HG03439 (cell line): ENCODE data around the gene RIIAD1.
"Not testable (repeated sequence)": the region's sequence is repeated elsewhere in the genome, so short reads cannot be mapped to it uniquely, and the experiment has no call there.

Experiments
- ATAC-seq: cut with Tn5 transposase; IDR thresholded peaks from one replicate; pipeline ENCODE4 v1.9.1; 2021; ENCODE audit warnings: mild to moderate bottlenecking, moderate library complexity; ENCODE audit not compliant: unreplicated experiment

RIIAD1 gene

DNA sequence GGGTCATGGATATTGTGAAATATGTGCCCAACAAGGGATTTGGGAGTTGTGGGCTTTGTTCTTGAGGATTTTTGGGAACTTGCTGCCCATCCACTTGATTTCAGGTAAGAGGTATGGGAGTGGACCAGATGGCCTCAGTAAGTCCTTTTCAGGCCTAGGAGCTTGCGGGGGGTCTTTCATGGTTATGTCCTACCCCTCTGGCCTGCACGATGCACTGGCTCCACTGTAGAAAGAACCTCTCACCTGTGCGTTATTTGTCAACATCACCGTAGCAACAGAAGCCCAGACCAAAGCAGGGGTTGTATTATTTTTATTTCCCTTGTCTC is 8.6 kb downstream of the RIIAD1 start:
- no peak for ATAC-seq

DNA sequence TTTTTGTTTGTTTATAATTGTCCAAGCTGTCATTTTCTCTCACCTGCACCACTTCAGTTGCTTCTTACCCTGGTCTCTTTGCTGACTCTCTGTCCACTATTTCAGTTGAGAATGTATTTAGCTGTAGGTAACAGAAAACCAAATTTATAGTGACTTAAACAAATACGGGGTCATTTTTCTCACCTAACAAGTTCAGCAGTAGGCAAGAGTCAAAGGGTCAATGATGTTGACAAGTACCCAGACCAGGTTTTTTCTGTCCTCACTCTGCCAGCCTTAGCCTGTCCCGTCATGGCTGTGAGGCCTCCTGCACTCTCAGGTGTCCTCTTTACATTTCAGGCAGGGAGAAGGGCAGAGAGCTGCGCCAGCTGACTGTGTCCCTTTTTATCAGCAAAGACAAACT is 11.8 kb downstream of the RIIAD1 start:
- ATAC-seq, result no peak

DNA sequence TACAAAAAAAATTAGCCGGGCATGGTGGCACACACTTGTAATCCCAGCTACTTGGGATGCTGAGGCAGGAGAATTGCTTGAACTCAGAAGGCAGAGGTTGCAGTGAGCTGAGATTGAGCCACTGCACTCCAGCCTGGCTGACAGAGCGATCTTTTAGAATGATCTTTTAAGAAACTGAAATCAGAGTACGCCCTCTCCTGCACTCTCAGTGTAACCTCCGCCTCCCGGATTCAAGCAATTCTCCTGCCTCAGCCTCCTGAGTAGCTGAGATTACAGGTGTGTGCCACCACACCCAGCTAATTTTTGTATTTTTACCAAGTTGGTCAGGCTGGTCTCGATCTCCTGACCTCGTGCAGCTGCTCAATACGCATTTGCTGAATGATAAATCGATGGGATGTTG is 12.7 kb downstream of the RIIAD1 start:
- ATAC-seq, result not testable (repeated sequence)

DNA sequence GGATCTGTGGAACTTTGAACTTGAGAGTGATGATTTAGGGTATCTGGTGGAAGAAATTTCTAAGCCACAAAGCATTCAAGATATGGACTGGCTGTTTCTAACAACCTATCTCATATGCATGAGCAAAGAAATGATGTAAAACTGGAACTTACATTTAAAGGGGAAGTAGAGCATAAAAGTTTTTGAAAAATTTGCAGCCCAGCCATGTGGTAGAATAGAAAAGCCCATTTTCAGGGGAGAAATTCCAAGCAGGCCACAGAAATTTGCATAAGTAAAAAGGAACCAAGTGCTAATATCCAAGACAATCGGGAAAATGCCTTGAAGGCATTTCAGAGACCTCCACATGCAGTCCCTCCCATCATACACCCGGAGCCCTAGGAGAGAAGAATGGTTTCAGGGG is 15.7 kb downstream of the RIIAD1 start:
- no peak for ATAC-seq

DNA sequence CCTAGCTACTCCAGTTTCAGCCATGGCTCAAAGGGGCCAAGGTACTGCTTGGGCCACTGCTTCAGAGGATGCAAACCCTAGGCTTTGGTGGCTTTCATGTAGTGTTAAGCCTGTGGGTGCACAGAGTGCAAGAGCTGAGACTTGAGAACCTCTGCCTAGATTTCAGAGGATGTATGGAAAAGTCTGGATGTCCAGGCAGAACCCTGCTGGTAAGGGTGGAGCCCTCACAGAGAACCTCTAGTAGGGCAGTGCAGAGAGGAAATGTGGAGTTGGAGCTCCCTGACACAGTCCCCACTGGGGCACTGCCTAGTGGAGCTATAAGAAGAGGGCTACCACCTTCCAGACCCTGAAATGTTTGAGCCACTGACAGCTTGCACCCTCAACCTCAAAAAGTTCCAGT is 16.2 kb downstream of the RIIAD1 start:
- ATAC-seq, result no peak

DNA sequence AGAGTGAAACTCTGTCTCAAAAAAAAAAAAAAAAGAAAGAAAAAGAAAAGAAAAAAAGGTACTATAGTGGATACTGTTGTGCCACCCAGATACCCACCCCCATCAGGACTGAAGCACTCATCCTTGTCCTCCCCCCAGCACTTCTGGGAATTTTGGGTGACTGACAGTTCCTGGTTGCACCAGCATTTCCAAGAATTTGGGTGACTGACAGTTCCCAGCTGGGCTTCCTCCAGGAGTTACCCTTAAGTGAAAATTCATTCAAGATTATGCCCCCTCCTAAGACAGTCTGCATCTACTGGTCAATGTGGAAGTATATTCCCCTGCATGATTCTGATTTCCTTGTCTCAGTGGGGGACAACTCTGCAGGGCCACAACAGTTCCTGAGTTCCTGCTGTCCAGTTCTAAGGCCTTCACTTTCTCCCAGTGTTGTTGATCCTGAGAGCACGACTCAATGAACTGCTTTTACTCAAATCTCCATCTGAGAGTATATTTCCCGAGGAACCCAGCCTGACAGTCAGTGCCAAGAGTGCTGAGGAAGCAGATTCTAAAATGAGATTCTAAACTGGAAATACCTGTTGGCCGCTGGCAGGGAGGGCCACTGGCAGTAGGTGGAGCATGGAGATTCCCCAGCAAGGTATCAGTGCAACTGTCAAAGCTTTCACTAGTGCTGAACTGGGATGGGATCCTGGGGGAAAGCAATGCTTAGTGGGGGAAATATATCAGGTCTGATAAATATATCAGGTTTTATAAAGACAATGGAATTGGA is 18.5 kb downstream of the RIIAD1 start:
- ATAC-seq, result no peak

DNA sequence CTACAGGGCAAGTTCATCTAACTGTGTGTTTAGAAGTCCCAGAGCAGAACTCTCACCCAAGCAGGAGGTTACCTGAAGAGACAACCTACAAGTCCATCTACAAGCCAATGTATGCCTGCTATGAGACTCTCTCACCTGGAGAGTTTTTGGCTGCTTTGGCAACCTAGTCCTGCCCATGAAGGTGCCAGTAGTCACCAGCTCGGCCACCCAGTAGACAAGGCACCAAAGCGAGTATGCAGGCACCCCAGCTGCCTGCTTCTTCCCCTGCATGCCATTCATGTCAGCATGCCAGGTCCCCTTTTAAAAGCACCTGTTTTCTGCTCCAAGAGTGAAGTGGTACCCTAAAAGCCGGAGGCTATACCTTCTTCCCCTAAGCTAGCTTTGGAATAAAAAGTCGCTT is 20.2 kb downstream of the RIIAD1 start:
- no peak for ATAC-seq

DNA sequence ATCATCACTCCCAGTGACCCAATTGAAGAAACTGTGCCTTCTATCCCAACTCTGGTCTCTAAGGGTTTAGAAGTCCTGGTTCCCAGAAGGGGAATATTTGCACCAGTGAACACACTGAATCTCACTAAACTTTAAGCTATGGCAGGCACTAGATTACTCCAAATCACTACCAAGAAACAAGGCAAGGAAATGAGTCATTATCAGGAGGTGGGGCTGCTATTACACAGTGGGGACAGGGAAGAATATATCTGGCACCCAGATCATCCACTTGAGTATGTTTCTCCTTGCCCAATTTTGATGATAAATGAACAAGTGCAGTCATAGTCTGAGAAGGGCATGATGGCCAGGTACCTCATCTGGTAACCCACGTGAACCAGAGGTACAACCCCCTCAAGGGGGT is 35.0 kb downstream of the RIIAD1 start:
- no peak for ATAC-seq

DNA sequence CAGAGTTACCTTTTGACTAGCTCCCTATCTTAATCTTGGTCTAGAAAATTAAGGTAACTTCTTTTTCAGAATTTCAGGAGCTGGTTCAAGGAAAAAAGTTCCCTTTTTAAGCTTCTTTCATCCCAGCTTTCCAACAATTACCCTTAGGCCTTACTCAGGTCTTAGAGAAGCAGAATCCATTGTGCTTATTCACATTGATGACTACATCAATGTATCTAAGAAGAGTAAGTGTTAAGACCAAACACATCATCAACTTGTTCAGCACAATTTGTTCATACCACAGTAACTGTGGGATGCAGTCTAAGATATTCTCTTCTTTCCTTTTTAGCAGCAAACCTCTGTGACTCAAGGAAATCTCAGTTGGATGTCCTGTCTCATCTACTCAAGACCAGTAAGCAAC is 37.9 kb downstream of the RIIAD1 start:
- ATAC-seq, result no peak

DNA sequence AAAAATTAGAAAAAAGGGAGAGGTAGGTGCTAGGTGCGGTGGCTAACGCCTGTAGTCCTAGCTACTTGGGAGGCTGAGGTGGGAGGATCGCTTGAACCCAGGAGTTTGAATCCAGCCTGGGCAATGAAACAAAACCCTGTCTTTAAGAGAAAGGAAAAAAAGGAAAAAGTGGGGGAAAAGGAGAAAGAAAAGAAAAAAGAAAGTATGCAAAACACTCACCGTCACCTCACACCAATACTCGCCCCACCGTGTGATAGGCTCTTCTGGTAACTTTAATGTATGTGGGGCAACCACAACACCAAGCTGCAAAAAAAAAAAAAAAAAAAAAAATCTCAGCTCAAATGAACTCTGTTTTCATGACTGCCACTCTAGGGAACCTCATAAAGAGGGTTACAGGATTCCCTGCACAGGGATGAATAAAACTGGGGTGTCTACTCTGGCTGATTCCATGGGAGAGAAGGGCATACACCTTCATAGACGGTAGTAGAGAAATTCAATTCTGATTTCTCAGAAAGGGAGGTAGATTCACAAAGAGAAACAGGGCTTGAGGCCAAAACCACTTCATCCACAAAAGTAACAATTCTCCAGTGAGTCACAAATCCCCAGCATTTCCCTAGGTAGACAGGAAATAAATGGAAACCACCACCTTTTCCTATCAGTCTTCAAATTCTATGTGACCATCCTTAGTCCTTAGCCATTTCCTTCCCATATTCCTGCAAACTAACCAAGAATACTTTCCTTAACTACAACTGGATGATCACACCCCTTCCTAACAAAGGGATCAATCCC is 39.5 kb downstream of the RIIAD1 start:
- no peak for ATAC-seq

DNA sequence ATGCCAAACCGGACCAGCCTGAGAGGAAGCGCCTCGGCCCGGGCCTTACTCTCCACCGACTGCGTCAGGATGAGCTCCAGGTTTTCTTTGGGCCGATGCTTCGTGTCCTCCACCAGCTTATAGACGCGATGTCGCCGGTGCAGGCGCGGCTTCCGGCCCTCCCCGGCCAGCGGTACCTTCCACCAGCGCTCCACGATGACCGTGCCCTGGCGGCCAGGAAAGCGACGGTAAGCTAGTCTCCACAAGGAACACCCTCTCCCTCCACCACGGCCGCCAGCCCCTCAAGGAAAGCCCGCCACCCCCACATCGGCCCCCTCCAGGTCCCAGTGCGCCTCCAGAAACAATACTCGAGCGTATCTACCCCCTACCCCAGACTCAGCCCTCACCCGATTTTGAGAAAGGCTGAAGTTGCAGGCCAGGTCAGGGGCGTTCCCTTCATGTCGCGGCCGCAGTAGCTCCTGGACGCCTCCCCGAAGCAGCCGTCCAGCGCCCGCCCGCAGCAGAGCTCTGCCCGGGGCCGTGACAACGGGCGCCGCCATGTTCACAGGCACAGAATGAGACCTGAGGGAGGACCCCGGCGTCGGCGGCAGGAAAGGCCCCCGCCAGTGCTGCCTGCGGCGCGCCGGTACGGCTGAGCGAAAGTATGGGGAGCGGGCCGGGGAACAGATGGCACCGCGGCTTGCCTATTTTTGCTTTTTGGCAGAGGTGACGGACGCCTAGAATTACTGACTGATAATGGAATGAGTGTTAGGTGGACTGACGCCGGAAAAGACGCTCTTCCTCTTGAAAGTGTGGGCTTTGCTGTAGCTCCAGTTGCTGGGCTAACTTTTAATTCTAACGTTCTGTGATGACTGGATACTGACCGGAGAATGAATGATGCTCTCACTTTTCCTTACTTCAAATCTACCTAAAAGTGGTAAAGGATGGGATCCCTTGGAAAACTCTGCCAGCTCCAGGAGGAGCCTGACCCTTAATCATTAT is 41.9 kb downstream of the RIIAD1 start, which contains the start of gene MRPL9:
Gene MRPL9, minus strand, starts transcription at position 556 of the 981 bp plus-strand sequence. Its CDS starts 17 bp downstream, at position 539.
- ATAC-seq, result peak; percentile 94

DNA sequence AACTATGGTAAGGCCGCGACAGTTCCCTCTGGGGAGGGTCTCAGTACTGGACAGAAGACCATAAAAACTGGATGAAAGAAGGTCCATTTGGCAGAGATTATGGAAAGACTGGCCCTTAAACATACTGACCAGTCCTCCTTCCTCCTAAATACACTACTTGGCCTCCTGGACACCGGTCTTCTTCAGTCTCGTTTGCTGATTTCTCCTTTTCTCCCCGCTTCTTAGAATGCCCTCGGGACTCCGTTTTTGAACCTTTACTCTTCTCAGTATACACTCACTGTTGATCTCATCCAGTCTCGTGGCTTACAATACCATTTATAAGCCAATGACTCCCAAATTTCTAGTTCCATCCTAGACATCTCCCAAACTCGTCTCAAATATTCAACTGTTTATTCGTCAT is 42.7 kb downstream of the RIIAD1 start:
- no peak for ATAC-seq

DNA sequence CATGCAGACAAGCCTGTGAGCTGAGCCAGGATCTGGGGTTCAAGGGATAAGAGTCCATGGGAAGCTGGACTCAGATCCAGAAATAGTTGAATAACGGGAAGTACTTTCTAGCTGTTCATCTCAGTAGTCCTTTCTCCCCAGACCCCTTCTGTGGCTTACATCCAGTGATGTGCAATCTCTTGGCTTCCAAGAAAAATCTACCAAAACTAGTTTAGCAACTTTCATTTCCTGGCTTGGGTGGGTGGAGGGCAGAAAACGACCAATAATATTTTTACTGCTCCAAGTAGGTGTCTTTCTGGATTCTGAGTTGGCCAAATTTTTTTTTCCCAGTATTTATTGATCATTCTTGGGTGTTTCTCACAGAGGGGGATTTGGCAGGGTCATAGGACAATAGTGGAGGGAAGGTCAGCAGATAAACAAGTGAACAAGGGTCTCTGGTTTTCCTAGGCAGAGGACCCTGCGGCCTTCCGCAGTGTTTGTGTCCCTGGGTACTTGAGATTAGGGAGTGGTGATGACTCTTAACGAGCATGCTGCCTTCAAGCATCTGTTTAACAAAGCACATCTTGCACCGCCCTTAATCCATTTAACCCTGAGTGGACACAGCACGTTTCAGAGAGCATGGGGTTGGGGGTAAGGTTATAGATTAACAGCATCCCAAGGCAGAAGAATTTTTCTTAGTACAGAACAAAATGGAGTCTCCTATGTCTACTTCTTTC is 47.2 kb downstream of the RIIAD1 start:
- ATAC-seq, result not testable (repeated sequence)

DNA sequence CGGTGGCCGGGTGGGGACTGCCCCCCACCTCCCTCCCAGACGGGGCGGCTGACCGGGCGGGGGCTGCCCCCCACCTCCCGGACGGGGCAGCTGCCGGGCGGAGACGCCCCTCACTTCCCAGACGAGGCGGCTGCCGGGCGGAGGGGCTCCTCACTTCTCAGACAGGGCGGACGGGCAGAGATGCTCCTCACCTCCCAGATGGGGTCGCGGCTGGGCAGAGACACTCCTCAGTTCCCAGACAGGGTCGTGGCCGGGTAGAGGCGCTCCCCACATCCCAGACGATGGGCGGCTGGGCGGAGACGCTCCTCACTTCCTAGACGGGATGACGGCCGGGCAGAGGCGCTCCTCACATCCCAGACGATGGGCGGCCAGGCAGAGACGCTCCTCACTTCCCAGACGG is 47.9 kb downstream of the RIIAD1 start:
- ATAC-seq, result not testable (repeated sequence)

DNA sequence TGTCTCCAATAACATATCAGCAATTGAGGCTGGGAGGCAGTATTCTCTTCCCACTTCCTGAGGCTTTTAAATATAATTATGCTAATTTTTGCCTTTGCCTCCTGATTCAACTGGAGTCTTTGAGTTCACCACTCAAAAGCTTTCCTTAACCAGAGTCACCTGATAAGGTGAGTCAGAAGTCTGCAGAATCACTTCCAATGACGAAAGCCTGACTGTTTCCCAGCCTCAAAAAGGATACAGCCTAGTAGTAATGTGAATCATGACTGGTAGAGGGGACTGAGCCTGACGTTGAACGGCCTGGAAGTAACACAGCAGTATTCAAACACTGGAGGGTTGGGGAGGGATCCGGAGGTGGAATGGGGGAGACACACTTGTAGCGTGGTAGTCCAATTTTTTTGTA is 52.4 kb downstream of the RIIAD1 start:
- ATAC-seq, result no peak

DNA sequence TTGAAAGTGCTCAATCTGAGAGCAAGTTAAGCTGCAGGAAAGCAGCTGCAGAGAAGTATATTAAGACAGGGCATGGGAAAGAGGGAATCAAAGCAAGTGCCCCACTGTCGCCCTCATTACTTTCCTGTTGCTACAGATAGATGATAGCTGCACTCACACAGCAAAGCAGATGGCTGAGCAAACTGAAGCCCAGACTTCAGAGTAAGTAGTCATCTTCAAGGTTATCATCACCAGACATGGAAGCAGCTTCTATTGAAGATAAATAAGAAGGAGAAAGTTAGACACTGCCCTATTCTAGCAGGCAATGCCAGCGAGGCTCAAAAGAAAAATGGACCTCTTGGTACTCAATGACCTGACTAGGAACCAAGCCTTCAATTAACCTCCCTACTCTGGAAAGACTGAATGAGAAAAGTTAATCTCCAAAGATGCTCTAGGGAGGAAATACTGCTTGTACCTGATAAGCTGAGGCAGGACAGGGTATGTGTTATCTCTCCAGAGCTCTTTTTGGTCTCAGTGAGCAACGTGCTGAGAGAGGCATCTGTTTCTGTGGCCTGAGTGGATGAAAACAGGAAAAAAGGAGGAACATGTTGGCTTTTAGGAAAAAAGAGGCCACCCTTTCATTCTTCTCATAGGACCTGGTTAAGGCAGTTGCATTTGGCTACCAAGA is 53.1 kb downstream of the RIIAD1 start:
- ATAC-seq, result no peak

DNA sequence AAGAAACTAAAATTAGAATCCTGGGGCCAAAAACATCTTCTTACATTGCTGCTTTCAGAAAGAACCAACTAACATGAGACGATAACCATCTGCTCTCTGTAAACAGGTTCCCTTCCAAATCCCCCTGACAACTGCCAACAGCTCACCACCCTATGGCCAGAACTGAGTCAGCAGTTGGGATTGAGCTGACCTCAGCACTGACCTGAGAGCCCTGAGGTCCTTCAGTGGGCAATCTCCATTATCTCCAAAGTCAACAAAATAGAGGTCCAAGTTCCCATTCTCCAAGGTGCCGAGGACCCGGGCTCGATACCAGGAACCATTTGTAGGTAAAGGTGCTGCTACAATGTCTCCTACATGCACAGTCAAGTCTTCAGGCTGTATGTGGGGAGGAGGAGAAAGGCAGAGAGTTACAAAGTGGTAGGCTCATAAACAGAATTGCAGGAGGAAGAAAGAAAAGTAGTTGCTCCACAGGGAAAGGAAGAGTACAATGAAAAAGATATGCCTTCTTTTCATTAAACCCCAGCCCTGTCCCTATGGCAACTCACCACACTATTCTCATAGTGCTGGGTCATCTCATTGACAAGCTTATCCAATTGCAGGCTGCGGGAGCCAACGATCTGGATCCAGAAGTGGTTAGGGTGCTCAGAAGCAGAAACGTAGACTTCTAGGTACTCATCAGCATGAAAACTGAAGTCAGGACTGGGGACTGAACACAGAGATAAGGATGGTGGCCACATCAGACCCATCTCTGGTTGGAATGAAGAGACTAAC is 54.8 kb downstream of the RIIAD1 start:
- ATAC-seq, result no peak

DNA sequence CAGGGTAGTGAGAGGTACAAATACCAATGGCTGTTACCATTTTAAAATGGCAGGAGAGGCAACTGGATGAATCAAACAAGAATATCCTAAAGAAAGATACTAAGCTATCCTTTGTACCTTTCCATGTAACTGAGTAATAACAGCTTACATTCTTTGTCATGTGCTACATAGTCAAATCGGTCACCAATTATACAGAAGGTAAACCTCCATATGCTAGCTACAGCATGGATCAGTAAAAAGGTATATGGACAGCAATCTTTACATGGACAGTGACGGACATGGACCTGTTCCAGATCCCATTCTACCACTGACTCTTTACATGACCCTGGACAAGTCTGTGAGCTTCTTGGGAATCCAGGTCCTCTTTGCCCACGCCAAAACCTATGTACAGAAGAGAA is 55.3 kb downstream of the RIIAD1 start:
- ATAC-seq, result no peak

DNA sequence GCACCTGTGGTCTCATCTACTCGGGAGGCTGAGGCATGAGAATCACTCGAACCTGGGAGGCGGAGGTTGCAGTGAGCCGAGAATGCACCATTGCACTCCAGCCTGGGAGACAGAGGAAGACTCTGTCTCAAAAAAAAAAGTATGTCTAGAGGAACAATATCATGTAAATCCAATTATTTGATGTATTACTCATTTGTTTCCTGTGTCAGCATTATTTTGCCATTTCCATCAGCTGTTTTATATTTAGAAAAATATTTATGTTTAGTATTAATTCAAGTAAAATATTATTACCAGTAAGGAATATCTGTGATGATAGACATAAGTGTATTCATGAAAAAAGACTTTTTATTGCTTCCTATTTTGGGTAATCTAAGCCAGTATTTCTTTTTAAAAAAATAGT is 56.0 kb downstream of the RIIAD1 start:
- ATAC-seq, result no peak
